Astrocyte (in vitro differentiated cells and primary cell): ENCODE measurements around the gene TRMT61A. TPM values are rescaled to one million over a fixed set of nuclear protein-coding genes. Genes with fewer than 3 reads are reported as not detected.

Experiments used
- DNase-seq: peaks from one replicate; pipeline ENCODE4 v3.0.0-alpha.2; 2010; ENCODE audit warnings: low read depth
- FAIRE-seq: peaks from 2 replicates; lab custom pipeline; 2011; peaks lifted over from hg19 to GRCh38; lab: Jason Lieb, UNC
- H2AFZ ChIP-seq: 2 replicates; pipeline ENCODE4 v1.6.0; 2012; ENCODE audit warnings: low read depth, low read length, inconsistent platforms
- H3K27ac ChIP-seq: 2 replicates; pipeline ENCODE4 v1.5.1; 2011; ENCODE audit warnings: low read depth, low read length, inconsistent platforms
- H3K27me3 ChIP-seq: 2 replicates; pipeline ENCODE4 v1.6.0; 2011; ENCODE audit warnings: low read length, inconsistent platforms; ENCODE audit not compliant: insufficient read depth
- H3K36me3 ChIP-seq: 2 replicates; pipeline ENCODE4 v1.5.1; 2011; ENCODE audit warnings: low read length, inconsistent platforms; ENCODE audit not compliant: insufficient read depth
- H3K4me1 ChIP-seq: 2 replicates; pipeline ENCODE4 v1.5.1; 2011; ENCODE audit warnings: low read length, inconsistent platforms; ENCODE audit not compliant: insufficient read depth
- H3K4me2 ChIP-seq: 2 replicates; pipeline ENCODE4 v1.6.0; 2012; ENCODE audit warnings: low read length, inconsistent platforms
- H3K4me3 ChIP-seq: 2 replicates; pipeline ENCODE4 v1.5.1; 2011; ENCODE audit warnings: low read depth, mild to moderate bottlenecking, low read length, inconsistent platforms; ENCODE audit not compliant: insufficient read depth
- H3K79me2 ChIP-seq: 2 replicates; pipeline ENCODE4 v1.6.0; 2012; ENCODE audit warnings: mild to moderate bottlenecking, low read length, inconsistent platforms; ENCODE audit not compliant: insufficient read depth
- H3K9ac ChIP-seq: 2 replicates; pipeline ENCODE4 v1.6.0; 2012; ENCODE audit warnings: mild to moderate bottlenecking, low read length, inconsistent platforms
- H3K9me3 ChIP-seq: 2 replicates; pipeline ENCODE4 v1.5.1; 2012; ENCODE audit warnings: low read depth, mild to moderate bottlenecking, low read length, inconsistent platforms; ENCODE audit not compliant: insufficient read depth
- H4K20me1 ChIP-seq: 2 replicates; pipeline ENCODE4 v1.6.0; 2012; ENCODE audit warnings: low read length, inconsistent platforms; ENCODE audit not compliant: insufficient read depth
- H3K27ac Mint-ChIP-seq: one replicate; pipeline ENCODE4 v1.8.0; 2021; ENCODE audit warnings: mild to moderate bottlenecking, mixed read lengths; ENCODE audit not compliant: unreplicated experiment
- H3K27me3 Mint-ChIP-seq: one replicate; pipeline ENCODE4 v1.8.0; 2021; ENCODE audit warnings: low read depth, mixed read lengths; ENCODE audit not compliant: unreplicated experiment
- H3K36me3 Mint-ChIP-seq: one replicate; pipeline ENCODE4 v1.8.0; 2021; ENCODE audit warnings: low read depth, mixed read lengths; ENCODE audit not compliant: unreplicated experiment
- H3K4me1 Mint-ChIP-seq: one replicate; pipeline ENCODE4 v1.8.0; 2021; ENCODE audit warnings: low read depth, mixed read lengths; ENCODE audit not compliant: unreplicated experiment
- H3K4me3 Mint-ChIP-seq: one replicate; pipeline ENCODE4 v1.8.0; 2021; ENCODE audit warnings: mild to moderate bottlenecking, moderate library complexity, mixed read lengths; ENCODE audit not compliant: unreplicated experiment
- H3K9me3 Mint-ChIP-seq: one replicate; pipeline ENCODE4 v1.8.0; 2021; ENCODE audit warnings: mild to moderate bottlenecking, mixed read lengths; ENCODE audit not compliant: unreplicated experiment
- EZH2 ChIP-seq: IDR thresholded peaks from 2 replicates; pipeline ENCODE4 v1.6.1; 2012; ENCODE audit warnings: mild to moderate bottlenecking, low read length, inconsistent platforms; ENCODE audit not compliant: insufficient read depth
- total RNA-seq: library from RNA; stranded (reverse); gene quantifications from 2 replicates; pipeline ENCODE4 v1.2.1, GENCODE V29; 2021
- TF ChIP-seq, protein P1 (sequence below): IDR thresholded peaks from 2 replicates; pipeline ENCODE4 v1.5.1; 2011; ENCODE audit warnings: low read depth, mild to moderate bottlenecking, inconsistent platforms, low read length, moderate library complexity; ENCODE audit not compliant: insufficient read depth

The TRMT61A gene
- total RNA-seq, 1 donor from 2014 or later: 12.4 TPM

DNA sequence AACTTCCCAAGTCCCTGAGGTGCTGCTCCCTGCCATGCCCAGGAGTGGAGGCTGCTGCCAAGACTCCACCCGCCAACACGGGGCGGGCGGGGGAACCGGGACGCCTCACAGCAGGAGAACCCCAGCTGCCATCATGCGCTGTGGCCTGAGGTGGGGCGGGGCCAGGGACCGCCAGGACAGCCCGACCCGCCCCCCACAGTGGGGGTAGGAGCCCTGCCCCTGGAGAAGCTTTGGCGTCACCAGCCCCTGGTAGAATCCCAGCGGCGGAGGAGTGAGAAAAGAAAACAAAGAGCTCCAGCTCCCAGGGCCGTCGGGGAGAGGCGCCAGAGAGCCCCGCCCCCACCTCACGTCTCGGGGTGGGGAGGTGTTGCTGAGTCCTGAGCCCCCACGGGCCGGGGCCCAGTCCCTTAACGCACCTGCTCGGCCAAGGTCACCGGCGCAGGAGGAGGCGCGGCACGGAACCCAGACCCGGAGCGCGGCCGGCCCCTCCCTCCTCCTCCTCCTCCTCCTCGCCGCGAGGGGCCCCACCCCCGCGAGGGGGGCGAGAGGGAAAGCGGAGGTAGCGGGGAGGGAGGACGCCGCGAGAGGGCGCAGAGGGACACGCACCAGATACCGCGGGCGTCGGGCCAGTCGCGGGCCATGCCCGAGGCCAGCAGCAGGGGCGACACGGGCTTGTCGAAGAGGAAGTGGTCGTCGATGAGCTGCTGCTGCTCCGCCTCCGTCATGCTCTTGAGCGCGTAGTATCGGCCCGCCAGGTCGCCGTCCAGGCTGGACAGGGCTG, 8.1 kb upstream of the TRMT61A start:
- Mint-ChIP-seq H3K27me3 (peaks cover 6% of the 10 kb centered on the region), H3K27ac (no peak overlapping the region), H3K4me3 (no peak overlapping the region), H3K9me3 (no peaks in the 10 kb centered on the region), H3K36me3 (no peaks in the 10 kb centered on the region), H3K4me1 (peaks cover 21% of the 10 kb centered on the region)
- Histone ChIP-seq H3K9ac (no peak overlapping the region), H4K20me1 (peaks cover 47% of the 10 kb centered on the region), H3K27me3 (peaks cover 14% of the 10 kb centered on the region), H3K4me2 (peak overlapping the region; percentile 80), H3K4me3 (peak overlapping the region; percentile 23), H3K4me1 (peaks cover 34% of the 10 kb centered on the region), H3K79me2 (no peaks in the 10 kb centered on the region), H3K9me3 (no peaks in the 10 kb centered on the region), H3K27ac (no peak overlapping the region), H3K36me3 (no peaks in the 10 kb centered on the region), H2AFZ (no peak overlapping the region)
- TF ChIP-seq, protein P1, sequence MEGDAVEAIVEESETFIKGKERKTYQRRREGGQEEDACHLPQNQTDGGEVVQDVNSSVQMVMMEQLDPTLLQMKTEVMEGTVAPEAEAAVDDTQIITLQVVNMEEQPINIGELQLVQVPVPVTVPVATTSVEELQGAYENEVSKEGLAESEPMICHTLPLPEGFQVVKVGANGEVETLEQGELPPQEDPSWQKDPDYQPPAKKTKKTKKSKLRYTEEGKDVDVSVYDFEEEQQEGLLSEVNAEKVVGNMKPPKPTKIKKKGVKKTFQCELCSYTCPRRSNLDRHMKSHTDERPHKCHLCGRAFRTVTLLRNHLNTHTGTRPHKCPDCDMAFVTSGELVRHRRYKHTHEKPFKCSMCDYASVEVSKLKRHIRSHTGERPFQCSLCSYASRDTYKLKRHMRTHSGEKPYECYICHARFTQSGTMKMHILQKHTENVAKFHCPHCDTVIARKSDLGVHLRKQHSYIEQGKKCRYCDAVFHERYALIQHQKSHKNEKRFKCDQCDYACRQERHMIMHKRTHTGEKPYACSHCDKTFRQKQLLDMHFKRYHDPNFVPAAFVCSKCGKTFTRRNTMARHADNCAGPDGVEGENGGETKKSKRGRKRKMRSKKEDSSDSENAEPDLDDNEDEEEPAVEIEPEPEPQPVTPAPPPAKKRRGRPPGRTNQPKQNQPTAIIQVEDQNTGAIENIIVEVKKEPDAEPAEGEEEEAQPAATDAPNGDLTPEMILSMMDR: peak; percentile 5
- TF ChIP-seq EZH2: peak; percentile 43
- no peak for DNase-seq
- no peak for FAIRE-seq

- no peak overlapping the region for H3K27ac ChIP-seq
- FAIRE-seq (no peak), DNase-seq (no peak)
- H3K4me1 ChIP-seq: peaks cover 34% of the 10 kb centered on the region
- peaks cover 17% of the 10 kb centered on the region for H3K4me1 Mint-ChIP-seq
- H3K27me3 Mint-ChIP-seq: peaks cover 6% of the 10 kb centered on the region
- peaks cover 44% of the 10 kb centered on the region for H4K20me1 ChIP-seq
- H3K27ac Mint-ChIP-seq: no peak overlapping the region
- H2AFZ ChIP-seq: no peak overlapping the region
- no peaks in the 10 kb centered on the region for H3K36me3 ChIP-seq
- peak overlapping the region; percentile 80 for H3K4me2 ChIP-seq
- H3K4me3 Mint-ChIP-seq: no peak overlapping the region
- no peak overlapping the region for H3K4me3 ChIP-seq
- no peaks in the 10 kb centered on the region for H3K36me3 Mint-ChIP-seq
- no peaks in the 10 kb centered on the region for H3K9me3 ChIP-seq
- no peaks in the 10 kb centered on the region for H3K79me2 ChIP-seq
- H3K9me3 Mint-ChIP-seq: no peaks in the 10 kb centered on the region
- TF ChIP-seq, protein P1: no peak
- TF ChIP-seq EZH2: peak; percentile 70
- H3K27me3 ChIP-seq: peaks cover 14% of the 10 kb centered on the region
- no peak overlapping the region for H3K9ac ChIP-seq
Measured at GRCh38 chr14:103521438-103521950, 7.5 kb upstream of the TRMT61A start.
